Activated CD4-positive, alpha-beta T cell treated with anti-CD3 and anti-CD28 coated beads for 24 hours (primary cell): ENCODE results near the gene RDX.

ENCODE experiments used
- DNase-seq, 2 donors: peaks; one replicate each; pipeline ENCODE4 v3.0.0-alpha.2; 2020; ENCODE audit warnings: low read depth in 2 of 2

The RDX gene

DNA sequence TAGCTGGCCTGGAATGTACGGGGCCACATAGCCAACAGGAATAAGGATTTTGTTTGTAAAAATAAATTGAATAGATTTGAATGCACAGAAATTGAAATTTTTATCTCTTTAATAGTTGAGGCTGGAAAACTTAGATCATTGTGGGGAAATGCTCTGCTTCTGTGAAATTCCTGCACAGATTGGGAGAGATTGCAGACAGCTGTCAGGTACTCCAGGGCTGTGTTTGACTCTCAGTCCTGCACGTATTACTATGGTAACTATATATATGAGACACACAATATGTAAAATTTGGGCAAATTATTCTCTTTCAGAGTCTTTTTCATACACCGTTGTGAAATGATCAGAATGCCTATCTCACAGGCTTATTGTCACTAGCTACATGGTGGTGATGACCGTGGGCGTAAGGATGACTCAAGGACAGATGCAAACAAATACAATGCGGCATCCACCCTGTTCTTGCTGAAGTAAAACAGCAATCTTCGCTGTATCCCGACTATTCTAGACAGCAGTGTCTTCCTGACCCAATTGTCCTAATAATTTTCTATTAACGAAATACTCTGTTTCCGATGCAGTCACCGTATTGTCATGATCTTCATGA is 123.8 kb downstream of the RDX start:
- DNase-seq, result no peak

DNA sequence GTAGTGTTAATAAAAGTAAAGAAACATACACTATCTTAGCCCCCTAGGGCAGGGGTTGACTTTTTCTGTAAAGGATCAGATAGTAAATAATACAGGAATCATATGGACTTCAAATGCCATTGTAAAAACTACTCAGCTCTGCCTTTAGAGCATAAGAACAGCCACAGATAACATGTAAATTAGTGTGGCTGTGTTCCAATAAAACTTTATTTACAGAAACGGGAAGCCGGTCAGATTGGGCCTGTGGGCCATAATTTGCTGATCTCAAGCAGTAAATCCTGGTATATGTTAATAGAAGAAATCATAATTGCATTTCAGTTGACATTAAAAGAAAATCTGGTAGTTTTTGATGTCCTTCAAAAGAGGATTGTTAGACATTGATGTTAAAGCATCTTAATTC is 126.7 kb downstream of the RDX start:
- DNase-seq, result no peak

DNA sequence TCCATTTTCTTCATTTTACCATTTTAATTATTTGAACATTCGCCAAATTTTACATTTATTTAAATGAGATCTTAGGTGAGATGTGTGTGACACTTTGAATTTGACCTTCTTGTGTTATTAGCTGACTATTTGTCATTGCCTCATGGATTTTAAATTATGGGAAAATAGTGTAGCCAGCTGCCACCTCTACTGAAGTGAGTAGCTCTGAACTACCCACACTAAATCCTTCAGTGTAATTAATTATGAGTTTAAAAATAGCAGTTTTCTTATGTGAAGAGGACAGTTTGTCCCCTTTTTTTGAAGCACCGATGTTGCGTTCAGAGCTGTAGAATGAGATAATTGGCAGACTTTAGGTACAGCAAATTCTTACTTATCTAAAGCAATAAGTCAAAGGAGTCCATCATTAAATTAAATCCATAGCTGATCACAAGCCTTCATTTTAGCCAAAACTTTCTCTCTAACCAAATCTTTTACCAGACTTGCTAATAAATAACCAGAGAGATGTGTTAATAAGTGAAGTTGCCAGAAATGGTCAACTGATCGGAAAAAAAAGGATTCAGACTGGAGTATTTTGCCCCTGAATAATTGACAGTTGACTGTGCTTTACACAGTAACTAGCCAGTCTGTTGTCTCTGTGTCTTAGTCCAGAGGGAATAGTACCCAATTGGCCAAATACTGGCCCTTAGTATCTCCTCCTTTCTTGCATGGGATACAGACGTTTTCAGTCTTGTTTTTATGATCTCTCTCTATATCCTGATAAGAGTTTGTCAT is 128.2 kb downstream of the RDX start:
- DNase-seq, result no peak

DNA sequence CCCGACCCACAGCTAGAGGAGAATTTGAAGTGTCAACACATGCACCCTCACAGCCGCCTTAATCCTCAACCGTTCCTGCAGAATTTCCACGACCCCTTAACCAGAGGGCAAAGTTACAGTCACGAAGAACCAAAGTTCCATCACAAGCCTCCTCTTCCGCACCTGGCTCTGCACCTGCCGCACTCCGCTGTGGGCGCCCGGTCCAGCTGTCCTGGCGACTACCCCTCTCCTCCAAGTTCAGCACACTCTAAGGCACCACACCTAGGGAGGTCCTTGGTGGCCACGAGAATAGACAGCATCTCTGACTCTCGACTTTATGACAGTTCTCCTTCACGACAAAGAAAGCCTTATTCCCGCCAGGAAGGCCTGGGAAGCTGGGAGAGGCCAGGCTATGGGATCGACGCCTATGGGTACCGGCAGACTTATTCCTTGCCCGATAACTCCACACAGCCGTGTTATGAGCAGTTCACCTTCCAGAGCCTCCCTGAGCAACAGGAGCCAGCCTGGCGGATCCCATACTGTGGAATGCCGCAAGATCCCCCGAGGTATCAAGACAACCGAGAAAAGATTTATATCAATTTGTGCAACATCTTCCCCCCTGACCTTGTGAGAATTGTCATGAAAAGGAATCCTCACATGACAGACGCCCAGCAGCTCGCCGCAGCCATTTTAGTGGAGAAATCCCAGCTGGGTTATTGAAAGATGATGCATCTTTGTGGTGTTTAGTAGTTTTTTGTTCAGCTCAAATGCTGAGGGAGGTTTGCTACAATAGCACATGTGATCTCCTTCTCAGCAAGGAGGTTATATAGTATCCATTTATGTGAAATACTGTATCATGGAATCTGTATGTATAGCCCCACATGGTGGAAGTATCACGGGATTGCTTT is 131.1 kb downstream of the RDX start:
- no peak for DNase-seq

DNA sequence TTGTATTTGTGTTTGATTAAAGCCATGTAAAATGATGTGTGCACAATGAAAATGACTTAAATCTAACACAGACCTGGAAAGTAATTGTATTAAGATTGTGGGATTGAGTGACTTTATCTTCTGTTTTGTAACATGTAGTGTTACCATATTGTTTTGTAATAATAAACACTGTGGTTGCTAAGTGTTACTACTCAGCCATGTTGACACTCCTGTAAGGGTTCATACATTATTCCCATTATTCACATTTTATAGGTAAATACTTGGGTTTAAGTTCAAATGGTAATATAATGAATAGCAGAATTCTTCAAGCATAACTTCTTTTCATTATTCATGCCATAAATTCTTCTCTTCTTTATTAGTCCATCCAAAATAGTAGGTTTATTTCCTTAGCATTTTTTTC is 134.2 kb downstream of the RDX start:
- DNase-seq, result no peak

DNA sequence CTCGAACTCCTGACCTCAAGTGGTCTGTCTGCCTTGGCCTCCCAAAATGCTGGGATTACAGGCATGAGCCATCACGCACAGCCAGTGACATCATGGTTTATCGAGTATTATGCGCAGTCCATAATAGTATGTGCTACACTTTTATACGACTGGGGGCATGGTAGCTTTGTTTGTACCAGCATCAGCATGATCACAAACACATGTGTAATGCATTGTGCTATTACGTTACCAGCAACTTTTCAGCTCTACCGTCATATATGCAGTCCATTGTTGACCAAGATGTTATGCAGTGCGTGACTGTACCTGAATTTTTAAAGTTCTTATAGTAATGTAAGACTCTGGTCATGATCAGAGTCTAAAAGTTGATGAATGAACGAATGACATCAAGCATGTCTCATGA is 135.4 kb downstream of the RDX start:
- no peak for DNase-seq

DNA sequence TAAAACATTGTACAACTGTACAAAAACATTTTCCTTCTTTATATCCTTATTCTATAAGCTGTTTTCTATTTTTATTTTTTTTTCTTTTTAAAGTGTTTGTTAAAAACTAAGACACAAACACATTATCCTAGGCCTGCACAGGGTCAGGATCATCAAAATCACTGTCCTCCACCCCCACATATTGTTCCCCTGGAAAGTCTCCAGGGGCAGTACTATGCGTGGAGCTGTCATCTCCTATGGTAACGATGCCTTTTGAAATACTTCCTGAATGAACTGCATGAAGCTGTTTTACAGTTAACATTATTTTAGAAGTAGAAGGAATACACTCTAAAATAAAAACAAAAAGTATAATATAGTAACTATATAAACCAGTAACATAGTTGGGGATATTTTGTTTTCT is 136.0 kb downstream of the RDX start:
- no peak for DNase-seq

DNA sequence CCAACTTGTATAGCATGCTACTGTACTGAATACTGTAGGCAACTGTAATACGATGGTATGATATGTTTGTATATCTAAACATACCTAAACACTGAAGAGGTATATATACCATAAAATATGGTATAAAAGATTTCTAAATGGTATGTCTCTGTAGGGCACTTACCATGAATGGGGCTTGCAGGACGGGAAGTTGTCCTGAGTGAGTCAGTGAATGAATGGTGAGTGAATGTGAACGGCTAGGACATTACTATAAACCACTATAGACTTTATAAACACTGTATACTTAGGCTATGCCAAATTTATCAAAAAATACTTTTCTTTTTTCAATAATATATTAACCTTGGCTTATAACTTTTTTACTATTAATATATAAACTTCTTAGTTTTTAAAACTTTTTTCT is 136.4 kb downstream of the RDX start:
- DNase-seq, result no peak

DNA sequence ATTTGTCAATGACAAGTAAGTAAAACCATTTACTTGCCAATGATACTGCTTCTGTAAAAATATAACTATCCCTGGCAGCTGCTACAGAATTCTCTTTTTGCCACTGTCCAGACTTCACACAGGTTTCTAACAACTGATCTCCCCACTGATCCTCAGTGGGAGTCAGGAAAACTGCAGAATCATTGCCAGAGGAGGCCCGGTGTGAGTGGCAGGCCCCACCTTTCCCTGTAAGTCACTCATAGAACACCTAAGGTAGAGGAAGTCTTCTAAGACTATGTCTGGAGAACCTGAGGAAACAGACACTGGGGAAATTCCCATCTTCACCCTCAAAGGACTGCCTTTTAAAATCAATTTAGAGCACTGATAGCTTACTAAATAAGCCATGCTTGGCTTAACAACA is 136.9 kb downstream of the RDX start:
- DNase-seq, result no peak

DNA sequence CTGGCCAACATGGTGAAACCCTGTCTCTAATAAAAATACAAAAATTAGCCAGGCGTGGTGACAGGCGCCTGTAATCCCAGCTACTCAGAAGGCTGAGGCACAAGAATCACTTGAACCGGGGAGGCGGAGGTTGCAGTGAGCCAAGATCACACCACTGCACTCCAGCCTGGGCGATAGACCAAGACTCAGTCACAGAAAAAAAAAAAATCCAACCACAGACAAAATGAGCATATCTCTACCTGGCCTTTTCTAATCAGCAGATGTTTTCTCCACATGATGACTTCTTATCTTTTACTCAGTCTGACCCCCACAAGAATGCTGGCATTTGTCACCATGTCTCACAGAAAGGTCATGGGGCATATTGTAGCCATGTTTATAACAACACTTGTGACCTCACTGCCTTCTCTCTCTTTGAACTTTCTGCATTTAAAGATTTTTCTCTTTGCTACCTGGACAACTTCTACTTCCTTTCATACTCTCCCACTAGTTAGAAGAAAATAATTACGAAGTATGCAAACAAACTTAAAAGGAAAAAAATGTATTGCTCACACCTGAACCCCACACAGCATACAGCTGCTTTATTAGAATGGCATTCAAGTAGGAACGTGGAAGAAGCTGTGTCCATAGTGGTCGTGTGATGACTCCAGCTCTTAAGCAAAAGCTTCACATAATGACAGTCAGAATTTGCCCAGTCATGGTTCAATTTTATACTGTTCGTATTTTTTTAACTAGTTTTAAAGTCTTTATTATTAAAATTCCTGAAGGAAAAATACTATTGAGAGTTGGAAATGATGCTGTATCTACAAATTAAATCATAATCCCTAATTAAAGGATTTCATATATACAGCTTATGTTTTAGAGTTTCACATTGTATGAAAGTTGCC is 137.9 kb downstream of the RDX start:
- DNase-seq, result no peak

DNA sequence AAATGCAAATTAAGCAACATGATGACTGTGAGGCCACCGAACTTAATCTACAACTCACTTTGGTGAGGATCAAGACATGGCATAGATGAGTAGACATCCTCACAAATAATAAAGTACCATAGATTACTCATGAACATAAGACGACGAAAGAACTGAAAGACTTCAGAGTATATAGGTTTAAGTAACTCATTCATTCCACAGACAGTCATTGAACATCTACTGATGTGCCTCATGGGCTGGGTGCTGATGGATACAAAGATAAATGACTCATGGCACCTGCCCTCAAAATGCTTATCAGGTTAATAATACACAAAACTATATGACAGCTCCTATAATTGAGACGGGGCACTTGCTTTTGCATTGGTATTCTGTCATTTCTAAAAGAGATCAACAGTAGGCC is 139.9 kb downstream of the RDX start:
- no peak for DNase-seq

DNA sequence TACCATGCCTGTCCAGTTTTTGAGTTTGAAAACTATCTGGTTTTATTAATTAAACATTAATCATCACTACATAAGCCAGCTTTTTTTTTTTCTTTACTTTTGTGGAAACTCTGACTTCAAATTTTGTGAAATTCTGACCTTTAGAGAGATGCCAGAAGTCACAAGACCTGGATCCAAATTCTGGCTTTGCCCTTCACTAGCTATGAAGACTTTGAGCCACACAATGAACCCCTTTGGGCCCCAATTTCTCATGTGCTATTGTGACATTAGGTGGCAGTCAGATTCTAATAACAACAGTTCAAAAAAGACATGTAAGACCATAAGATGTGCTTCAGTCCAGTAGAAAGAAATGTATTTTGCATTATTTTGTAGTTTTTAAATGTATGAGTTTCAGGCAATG is 142.9 kb downstream of the RDX start:
- no peak for DNase-seq

DNA sequence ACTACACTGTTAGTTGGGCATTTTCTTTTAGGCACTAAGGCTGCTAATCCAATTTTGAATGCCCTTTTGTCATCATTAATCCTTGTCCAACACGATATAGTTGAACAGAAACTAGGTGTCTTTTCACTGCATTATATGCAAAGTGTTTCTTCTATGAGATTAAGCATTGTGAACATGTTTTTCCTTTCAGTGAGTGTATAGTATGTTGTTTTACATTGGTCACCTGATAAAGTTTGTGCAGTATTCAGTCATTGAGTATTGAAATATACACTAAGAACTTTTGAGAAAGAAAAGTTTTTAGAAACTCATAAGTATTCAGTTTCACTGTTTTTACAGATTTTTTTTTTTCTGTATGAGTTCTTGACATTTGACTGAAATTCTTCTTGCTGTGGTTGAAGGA is 144.2 kb downstream of the RDX start:
- DNase-seq, result no peak

DNA sequence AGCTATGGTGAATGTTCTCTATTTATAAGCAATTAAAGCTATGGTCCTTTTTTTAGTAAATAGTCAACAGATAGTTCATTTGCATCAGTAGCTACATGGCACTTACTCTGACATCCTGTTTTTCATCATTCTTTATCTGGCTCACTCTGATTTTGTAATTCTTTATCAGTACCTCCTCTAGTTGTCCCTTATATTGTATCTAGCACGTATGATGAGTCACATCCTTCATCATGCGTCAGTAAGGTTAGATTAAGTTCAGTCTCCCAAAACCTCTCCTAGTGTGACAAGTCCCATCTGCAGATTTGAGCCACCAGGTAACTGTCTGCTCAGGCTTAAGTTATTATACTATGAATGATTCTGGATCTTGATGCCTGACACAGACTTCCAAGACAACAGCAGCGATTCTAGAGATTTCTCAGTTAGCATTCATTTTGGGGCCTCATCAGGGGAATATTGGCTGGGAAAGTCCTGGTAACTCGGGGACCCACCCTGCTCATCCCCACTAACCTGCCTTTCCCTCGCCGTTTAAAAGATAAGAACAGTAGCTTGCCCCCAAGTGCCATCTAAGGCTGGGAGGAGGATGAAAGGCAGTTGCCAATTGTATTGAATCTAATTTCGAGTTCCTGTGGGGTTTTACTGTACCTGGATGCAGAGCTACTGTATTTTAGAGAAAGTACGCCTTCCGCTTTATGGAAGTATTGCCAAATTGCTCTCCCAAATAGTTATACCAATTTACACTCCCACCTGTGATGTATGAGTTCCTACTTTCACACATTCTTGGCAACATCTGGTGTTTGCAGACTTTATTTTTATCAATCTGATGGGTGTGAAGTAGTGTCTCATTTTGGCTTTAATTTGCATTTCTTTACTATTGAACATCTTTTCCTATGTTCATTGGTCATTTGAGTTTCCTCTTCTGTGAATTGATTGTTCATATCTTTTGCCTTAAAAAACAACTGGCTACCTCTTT is 147.4 kb downstream of the RDX start:
- DNase-seq, result no peak

DNA sequence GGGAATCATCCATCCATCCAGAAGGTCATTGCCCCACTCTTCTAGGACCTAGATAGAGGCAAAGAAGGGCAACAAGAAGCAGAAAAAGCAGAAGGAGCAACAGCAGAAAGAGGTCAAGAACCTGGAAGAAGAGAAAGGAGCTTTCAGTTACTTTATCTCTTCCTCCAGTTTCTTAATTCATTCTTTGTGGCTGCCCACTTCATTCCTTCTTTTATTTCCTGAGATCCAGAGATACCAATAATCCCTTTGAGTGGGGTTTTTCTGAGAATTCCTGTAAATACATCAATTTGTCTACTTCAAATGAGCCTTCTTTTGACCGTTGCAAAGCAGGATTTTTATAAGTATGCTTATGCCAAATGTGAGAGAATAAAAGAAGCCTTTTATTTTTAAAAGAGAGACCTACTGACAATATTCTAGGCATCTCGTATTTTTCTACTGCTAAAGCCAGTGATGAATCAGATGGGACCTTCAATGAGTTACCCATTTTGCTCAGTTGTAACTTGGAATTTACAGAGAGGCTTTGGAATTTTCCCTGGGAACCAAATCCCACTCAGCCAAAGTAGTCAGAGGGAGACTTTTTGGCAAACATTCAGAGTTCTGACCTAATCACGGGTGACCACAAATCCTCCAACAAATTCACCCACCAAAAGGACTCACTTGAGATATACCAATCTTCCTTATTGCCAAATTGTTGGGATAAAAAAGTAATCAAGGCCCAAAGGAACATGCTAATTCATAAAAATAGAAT is 148.3 kb downstream of the RDX start:
- DNase-seq, result no peak

DNA sequence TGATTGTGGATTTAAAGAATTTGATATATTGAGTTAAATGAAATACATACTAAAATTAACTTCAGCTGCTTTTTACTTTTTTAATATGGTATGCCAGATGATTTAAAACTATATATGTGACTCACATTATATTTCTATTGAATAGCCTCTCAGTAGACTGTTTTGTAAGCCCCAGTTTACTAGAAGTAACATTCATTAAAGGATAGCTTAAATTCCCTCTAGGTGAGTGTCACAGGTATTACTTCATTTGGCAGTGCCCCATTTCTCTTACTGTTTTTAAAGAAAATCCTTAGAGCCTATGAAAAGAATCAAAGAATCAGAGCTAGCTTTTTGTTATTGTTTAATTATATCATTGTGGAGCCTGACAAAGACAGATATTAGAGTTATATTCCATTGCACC is 154.6 kb downstream of the RDX start:
- DNase-seq, result no peak

DNA sequence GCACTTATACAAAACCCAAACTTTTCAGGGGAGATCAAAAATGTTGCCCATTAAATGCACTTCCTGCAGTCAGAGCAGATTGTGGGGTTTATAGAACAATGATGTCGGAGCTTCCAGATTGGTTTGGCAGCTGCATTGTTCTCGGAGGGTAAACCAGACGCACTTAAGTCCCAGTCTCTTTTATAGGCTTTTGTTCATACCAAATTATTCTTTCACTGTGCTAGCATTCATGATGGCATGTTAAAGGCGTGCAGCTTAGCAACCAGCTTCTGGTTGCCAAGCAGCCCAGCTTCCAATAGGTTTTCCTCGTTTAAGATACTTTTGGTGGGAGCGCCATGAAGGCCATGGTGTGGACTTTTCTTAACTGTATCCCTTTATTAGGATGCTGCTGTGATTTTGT is 162.3 kb downstream of the RDX start:
- no peak for DNase-seq

DNA sequence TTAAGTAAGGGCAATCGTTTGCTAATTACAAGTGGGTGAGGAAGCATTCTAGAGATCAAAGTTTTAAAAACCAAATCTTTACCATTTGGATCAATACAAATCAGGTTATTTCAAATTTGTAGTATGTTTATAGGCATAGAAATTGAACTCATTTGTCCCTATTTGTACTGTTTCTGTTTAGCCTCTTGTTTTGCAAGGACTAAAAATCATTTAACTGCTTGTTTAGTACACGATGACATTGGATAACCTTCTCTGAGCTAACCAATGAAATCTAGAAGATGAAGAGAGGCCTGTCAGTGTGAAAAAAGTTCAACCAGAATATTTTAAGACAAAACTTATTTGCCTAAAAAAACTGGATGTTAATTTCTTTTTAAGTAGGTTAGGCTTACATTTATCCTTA is 163.3 kb downstream of the RDX start:
- no peak for DNase-seq

DNA sequence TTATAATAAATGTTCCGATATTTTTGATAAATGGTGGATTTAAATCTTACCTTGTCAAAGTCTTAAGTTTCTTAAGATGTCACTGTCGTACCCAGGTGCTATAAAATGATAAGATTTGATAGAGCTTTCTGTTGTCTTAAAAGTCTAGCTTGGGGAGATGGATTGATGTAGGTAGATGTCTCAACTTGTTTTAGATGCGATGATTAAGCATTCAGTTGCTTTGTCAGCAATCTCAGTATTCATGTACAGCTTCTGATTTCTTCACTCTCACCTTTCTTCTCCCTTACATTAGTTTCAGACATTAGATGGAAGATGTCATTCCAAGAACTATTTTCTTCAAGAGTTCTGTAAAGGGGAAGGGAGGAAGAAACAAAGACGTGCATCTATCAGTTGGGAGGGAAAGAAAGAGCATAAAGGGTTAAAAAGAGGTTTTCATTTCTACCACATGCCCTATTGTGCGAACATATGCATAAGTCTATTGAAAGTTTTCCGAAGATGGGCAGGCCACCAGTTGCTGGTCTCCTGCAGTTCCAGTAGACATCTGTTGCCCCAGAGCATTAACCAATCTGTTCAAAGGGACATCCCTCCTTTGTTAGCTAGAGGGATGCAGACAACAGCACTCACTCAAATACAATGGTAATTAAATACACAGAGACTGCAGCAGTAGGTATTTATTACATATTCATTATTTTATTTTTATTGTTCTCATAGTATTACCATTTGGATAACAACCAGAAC is 164.9 kb downstream of the RDX start:
- no peak for DNase-seq
